SK-N-SH treated with all-trans-retinoic acid at 6 μM for 48 hours (cell line): ENCODE results near the gene FTO.

ENCODE experiments used
- ATAC-seq: fragments of 200-7000 bp; cut with Tn5 transposase; 3 replicates; pipeline ENCODE4 v1.9.1; 2020; ENCODE audit warnings: mild to moderate bottlenecking, moderate library complexity
- ARNTL ChIP-seq: fragments of 450-650 bp; formaldehyde crosslinking; IDR thresholded peaks from 2 replicates; pipeline ENCODE4 v1.5.0; 2020; ENCODE audit warnings: low read depth, mild to moderate bottlenecking, moderate library complexity, borderline replicate concordance
- CREB5 ChIP-seq: fragments of 250-450 bp; sonication (Bioruptor Pico); IDR thresholded peaks from 2 replicates; pipeline ENCODE4 v1.5.1; 2020; ENCODE audit warnings: low read depth, mild to moderate bottlenecking, moderate library complexity
- CSDC2 ChIP-seq: fragments of 250-450 bp; sonication (Bioruptor Pico); IDR thresholded peaks from 2 replicates; pipeline ENCODE4 v1.5.0; 2020; ENCODE audit warnings: mild to moderate bottlenecking, moderate library complexity
- CSRNP3 ChIP-seq: fragments of 250-450 bp; sonication (Bioruptor Pico); IDR thresholded peaks from 2 replicates; pipeline ENCODE4 v1.5.1; 2021; ENCODE audit warnings: mild to moderate bottlenecking, moderate library complexity
- ESRRG ChIP-seq: fragments of 250-450 bp; sonication (Bioruptor Pico); IDR thresholded peaks from 2 replicates; pipeline ENCODE4 v1.6.1; 2021; ENCODE audit warnings: mild to moderate bottlenecking
- GLIS3 ChIP-seq: fragments of 250-450 bp; sonication (Bioruptor Pico); IDR thresholded peaks from 2 replicates; pipeline ENCODE4 v1.5.0; 2020; ENCODE audit warnings: mild to moderate bottlenecking, moderate library complexity
- ISL1 ChIP-seq: fragments of 250-450 bp; sonication (Bioruptor Pico); IDR thresholded peaks from 2 replicates; pipeline ENCODE4 v2.1.2; 2022; ENCODE audit warnings: mild to moderate bottlenecking, moderate library complexity
- OSR1 ChIP-seq: fragments of 250-450 bp; sonication (Bioruptor Pico); IDR thresholded peaks from 2 replicates; pipeline ENCODE4 v1.8.0; 2022; ENCODE audit warnings: moderate library complexity, mild to moderate bottlenecking, inconsistent platforms
- PATZ1 ChIP-seq: fragments of 250-450 bp; sonication (Bioruptor Pico); IDR thresholded peaks from 2 replicates; pipeline ENCODE4 v1.8.0; 2020; ENCODE audit warnings: mild to moderate bottlenecking, moderate library complexity, borderline replicate concordance
- PPARA ChIP-seq: fragments of 250-450 bp; sonication (Bioruptor Pico); IDR thresholded peaks from 2 replicates; pipeline ENCODE4 v1.5.0; 2020; ENCODE audit warnings: mild to moderate bottlenecking, borderline replicate concordance
- RARB ChIP-seq: fragments of 250-450 bp; sonication (Bioruptor Pico); IDR thresholded peaks from 2 replicates; pipeline ENCODE4 v1.8.0; 2021; ENCODE audit warnings: mild to moderate bottlenecking, moderate library complexity
- SNAI2 ChIP-seq: fragments of 250-450 bp; sonication (Bioruptor Pico); IDR thresholded peaks from 2 replicates; pipeline ENCODE4 v1.5.0; 2020; ENCODE audit warnings: mild to moderate bottlenecking, moderate library complexity
- TCF4 ChIP-seq: fragments of 250-450 bp; sonication (Bioruptor Pico); IDR thresholded peaks from 2 replicates; pipeline ENCODE4 v1.8.0; 2021; ENCODE audit warnings: mild to moderate bottlenecking, moderate library complexity, borderline replicate concordance
- TOX ChIP-seq: fragments of 250-450 bp; sonication (Bioruptor Pico); IDR thresholded peaks from 2 replicates; pipeline ENCODE4 v1.8.0; 2021; ENCODE audit warnings: mild to moderate bottlenecking, moderate library complexity, borderline replicate concordance
- TSHZ2 ChIP-seq: fragments of 250-450 bp; sonication (Bioruptor Pico); IDR thresholded peaks from 2 replicates; pipeline ENCODE4 v1.5.0; 2020; ENCODE audit warnings: mild to moderate bottlenecking, moderate library complexity
- ZC3H10 ChIP-seq: fragments of 250-450 bp; sonication (Bioruptor Pico); IDR thresholded peaks from 2 replicates; pipeline ENCODE4 v1.5.1; 2021; ENCODE audit warnings: mild to moderate bottlenecking, moderate library complexity
- ZFP3 ChIP-seq: fragments of 250-450 bp; sonication (Bioruptor Pico); IDR thresholded peaks from 2 replicates; pipeline ENCODE4 v1.5.0; 2020; ENCODE audit warnings: mild to moderate bottlenecking, moderate library complexity
- ZFP30 ChIP-seq: fragments of 450-650 bp; formaldehyde crosslinking; IDR thresholded peaks from 2 replicates; pipeline ENCODE4 v1.5.0; 2022; ENCODE audit warnings: mild to moderate bottlenecking, moderate library complexity
- ZNF565 ChIP-seq: fragments of 450-650 bp; formaldehyde crosslinking; conservative IDR thresholded peaks from 2 replicates; pipeline ENCODE4 v1.5.0; 2020; ENCODE audit warnings: low read depth, mild to moderate bottlenecking, moderate library complexity
- ZNF70 ChIP-seq: fragments of 450-650 bp; formaldehyde crosslinking; IDR thresholded peaks from 2 replicates; pipeline ENCODE4 v1.5.0; 2020; ENCODE audit warnings: mild to moderate bottlenecking, moderate library complexity
- ZNF8 ChIP-seq: fragments of 450-650 bp; formaldehyde crosslinking; IDR thresholded peaks from 2 replicates; pipeline ENCODE4 v1.5.0; 2020; ENCODE audit warnings: mild to moderate bottlenecking, moderate library complexity

FTO gene

GRCh38 chr16:54070789-54071343 is 366.9 kb downstream of the FTO start (continued):
- TF ChIP-seq CREB5 (CRISPR knock-in tag) (no peak), TOX (CRISPR knock-in tag) (no peak), ZFP30 (no peak), ZNF565 (no peak), ZNF8 (CRISPR knock-in tag) (no peak), GLIS3 (CRISPR knock-in tag) (no peak)

GRCh38 chr16:54071514-54071913 is 367.6 kb downstream of the FTO start:
- TF ChIP-seq TSHZ2: no peak
- TF ChIP-seq RARB: no peak
- TF ChIP-seq TCF4 (CRISPR knock-in tag): no peak
- TF ChIP-seq ZFP3: no peak
- TF ChIP-seq CREB5 (CRISPR knock-in tag): no peak
- TF ChIP-seq GLIS3 (CRISPR knock-in tag): no peak
- no peak for TF ChIP-seq CSDC2 (CRISPR knock-in tag)
- no peak for TF ChIP-seq ISL1 (CRISPR knock-in tag)
- no peak for TF ChIP-seq SNAI2 (CRISPR knock-in tag)
- TF ChIP-seq TOX (CRISPR knock-in tag): no peak
- ATAC-seq: no peak

GRCh38 chr16:54072237-54072636 is 368.3 kb downstream of the FTO start:
- TF ChIP-seq ARNTL (CRISPR knock-in tag) (no peak), OSR1 (no peak), ZFP3 (no peak), PATZ1 (CRISPR knock-in tag) (no peak), ZC3H10 (no peak), CREB5 (CRISPR knock-in tag) (no peak), ZNF8 (CRISPR knock-in tag) (no peak), ESRRG (CRISPR knock-in tag) (no peak), RARB (no peak), TCF4 (CRISPR knock-in tag) (no peak), ISL1 (CRISPR knock-in tag) (no peak), ZNF565 (no peak), CSRNP3 (no peak), ZNF70 (CRISPR knock-in tag) (no peak), PPARA (no peak), TOX (CRISPR knock-in tag) (no peak)
- TF ChIP-seq, all 23 proteins: peak for 0
- no peak for ATAC-seq
